ENCODE results near the gene INSC. TPM values are rescaled to one million over a fixed set of nuclear protein-coding genes. Genes with fewer than 3 reads are reported as not detected.

Gene INSC
- total and polyA plus RNA-seq, 12 donors, result 0.19 to 0.76 (median 0.60) TPM; not detected in 4

GRCh38 chr11:15291885-15292284 lies 177.2 kb downstream of the INSC start:
- Histone ChIP-seq H3K9me3 (no peaks in the 10 kb centered on the region), H3K4me3 (no peak overlapping the region), H3K4me1 (peaks cover 0 to 10% (median 0%) of the 10 kb centered on the region in 9 donors), H3K36me3 (no peaks in the 10 kb centered on the region), H3K27ac (no peak overlapping the region), H3K27me3 (no peaks in the 10 kb centered on the region)
- ATAC-seq, result peak in 6 of 8 donors; percentile 42 to 79 (median 70)
- TF ChIP-seq CTCF (IDR thresholded peaks at IDR 0.05), result no peak
- intact Hi-C loops (cut with DNase I), result no loop called here
- peak; percentile 18 to 25 for DNase-seq

- TF ChIP-seq CTCF (IDR thresholded peaks at IDR 0.05), result no peak
- Histone ChIP-seq H3K27me3 (no peaks in the 10 kb centered on the region), H3K27ac (no peak overlapping the region), H3K4me1 (peaks cover 0 to 10% (median 0%) of the 10 kb centered on the region in 9 donors), H3K9me3 (no peaks in the 10 kb centered on the region), H3K36me3 (no peaks in the 10 kb centered on the region), H3K4me3 (no peak overlapping the region)
- 91 to 93% methylated on average over 1 of the region's 1 CpG for WGBS, 2 donors
- no peak for ATAC-seq
- intact Hi-C loops (cut with DNase I), result no loop called here
- no peak for DNase-seq
Observed at GRCh38 chr11:15293975-15294620, 179.4 kb downstream of the INSC start.

GRCh38 chr11:15295695-15296094 lies 181.0 kb downstream of the INSC start:
- no peak for DNase-seq
- 31 to 52% methylated on average over 1 of the region's 1 CpG for WGBS, 2 donors
- no peak for TF ChIP-seq CTCF (IDR thresholded peaks at IDR 0.05)
- no peak for ATAC-seq
- Histone ChIP-seq H3K27me3 (no peaks in the 10 kb centered on the region), H3K9me3 (no peaks in the 10 kb centered on the region), H3K27ac (no peak overlapping the region), H3K4me3 (no peak overlapping the region), H3K4me1 (peaks cover 0 to 10% (median 0%) of the 10 kb centered on the region in 9 donors), H3K36me3 (no peaks in the 10 kb centered on the region)
- intact Hi-C loops (cut with DNase I), result no loop called here

Other genes with a start within 250 kb of the INSC start
- gene CYP2R1, start 222.7 kb upstream of the INSC start, total RNA-seq, result 1 to 10 TPM; 4.6 to 7.3 (median 6.3) TPM
- 10 to 100 TPM; 11.3 to 34.6 TPM for gene CYP2R1, start 222.7 kb upstream of the INSC start, polyA plus RNA-seq
- gene CALCA, start 142.6 kb upstream of the INSC start, total RNA-seq, result 1 to 10 TPM in 1 of 10 donors, under 1 TPM in 3, not detected in 6; 0.34 to 9.9 (median 0.65) TPM
- gene CALCA, start 142.6 kb upstream of the INSC start, polyA plus RNA-seq, result 1 to 10 TPM in 1 of 2 donors, not detected in 1; 1.1 TPM
- gene CALCB, start 41.3 kb upstream of the INSC start, total RNA-seq, result 1 to 10 TPM in 1 of 10 donors, under 1 TPM in 3, not detected in 6; 0.10 to 2.7 (median 0.13) TPM
- gene CALCB, start 41.3 kb upstream of the INSC start, polyA plus RNA-seq, result under 1 TPM in 1 of 2 donors, not detected in 1; 0.36 TPM

All from heart right ventricle (tissue), 16 donors.